Measurements from ENCODE around the gene ADGB. TPM values are rescaled to one million over a fixed set of nuclear protein-coding genes. Genes with fewer than 3 reads are reported as not detected.

The ADGB gene
- total RNA-seq, 1 donor from 2014 or later = not detected

DNA sequence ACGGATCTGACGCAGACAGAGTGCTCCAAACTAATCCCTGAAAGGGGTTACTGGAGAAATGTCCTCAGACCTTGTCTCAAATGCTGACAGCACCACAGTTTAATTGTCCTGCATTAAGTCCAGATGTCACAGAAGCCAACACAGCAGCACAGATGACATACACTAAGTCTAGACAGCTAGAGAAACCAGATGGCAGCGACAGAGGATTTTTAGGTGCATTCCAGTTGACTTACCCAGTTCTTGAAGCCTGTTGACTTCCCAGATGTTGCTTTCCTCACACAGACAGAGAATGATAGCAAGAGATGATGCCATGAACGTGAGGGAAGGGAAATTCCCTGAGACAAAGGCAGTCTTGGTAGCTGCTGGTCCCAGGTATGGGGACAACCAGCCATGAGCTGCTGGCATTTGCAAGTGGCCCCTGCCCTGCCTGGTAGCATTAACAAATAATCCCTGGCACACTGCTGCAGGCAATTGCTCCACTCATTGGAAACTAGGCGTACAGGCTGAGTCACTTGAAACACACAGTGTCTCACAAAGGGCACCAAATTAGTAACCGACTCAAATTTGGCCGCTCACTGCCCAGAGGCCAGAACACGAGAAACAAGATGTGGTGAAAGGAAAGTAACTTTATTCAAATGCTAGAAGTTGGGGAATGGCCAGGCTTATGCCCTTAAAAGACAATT lies 52.2 kb downstream of the ADGB start:
- H3K27ac Mint-ChIP-seq (ENCODE audit: unreplicated experiment) = no peak overlapping the region
- DNase-seq = no peak
- H3K36me3 Mint-ChIP-seq (ENCODE audit: unreplicated experiment) = no peaks in the 10 kb centered on the region
- H3K4me1 Mint-ChIP-seq (ENCODE audit: low read depth, unreplicated experiment) = no peaks in the 10 kb centered on the region
- no peak overlapping the region for H3K4me3 Mint-ChIP-seq (ENCODE audit: unreplicated experiment)
- TF ChIP-seq CTCF (IDR thresholded peaks at IDR 0.05; ENCODE audit: partially characterized antibody, unreplicated experiment) = no peak
- H3K9me3 Mint-ChIP-seq (ENCODE audit: unreplicated experiment) = peaks cover 4% of the 10 kb centered on the region
- no peaks in the 10 kb centered on the region for H3K27me3 Mint-ChIP-seq (ENCODE audit: unreplicated experiment)

- Mint-ChIP-seq H3K36me3 (ENCODE audit: unreplicated experiment) (no peaks in the 10 kb centered on the region), H3K27me3 (ENCODE audit: unreplicated experiment) (no peaks in the 10 kb centered on the region), H3K4me1 (ENCODE audit: low read depth, unreplicated experiment) (no peaks in the 10 kb centered on the region), H3K4me3 (ENCODE audit: unreplicated experiment) (no peak overlapping the region), H3K9me3 (ENCODE audit: unreplicated experiment) (peaks cover 4% of the 10 kb centered on the region), H3K27ac (ENCODE audit: unreplicated experiment) (no peak overlapping the region)
- no peak for DNase-seq
- no peak for TF ChIP-seq CTCF (IDR thresholded peaks at IDR 0.05; ENCODE audit: partially characterized antibody, unreplicated experiment)
Observed at GRCh38 chr6:146651482-146651863, 52.7 kb downstream of the ADGB start.

GRCh38 chr6:146657432-146657831 lies 58.7 kb downstream of the ADGB start:
- TF ChIP-seq CTCF (IDR thresholded peaks at IDR 0.05; ENCODE audit: partially characterized antibody, unreplicated experiment) = no peak
- Mint-ChIP-seq H3K27me3 (ENCODE audit: unreplicated experiment) (no peaks in the 10 kb centered on the region), H3K27ac (ENCODE audit: unreplicated experiment) (no peak overlapping the region), H3K4me1 (ENCODE audit: low read depth, unreplicated experiment) (no peaks in the 10 kb centered on the region), H3K36me3 (ENCODE audit: unreplicated experiment) (no peaks in the 10 kb centered on the region), H3K4me3 (ENCODE audit: unreplicated experiment) (no peak overlapping the region), H3K9me3 (ENCODE audit: unreplicated experiment) (peaks cover 2% of the 10 kb centered on the region)
- DNase-seq = no peak

GRCh38 chr6:146664871-146665360 lies 66.1 kb downstream of the ADGB start:
- Mint-ChIP-seq H3K4me1 (ENCODE audit: low read depth, unreplicated experiment) (peaks cover 6% of the 10 kb centered on the region), H3K27ac (ENCODE audit: unreplicated experiment) (no peak overlapping the region), H3K4me3 (ENCODE audit: unreplicated experiment) (no peak overlapping the region), H3K9me3 (ENCODE audit: unreplicated experiment) (no peaks in the 10 kb centered on the region), H3K27me3 (ENCODE audit: unreplicated experiment) (no peaks in the 10 kb centered on the region), H3K36me3 (ENCODE audit: unreplicated experiment) (no peaks in the 10 kb centered on the region)
- DNase-seq = no peak
- no peak for TF ChIP-seq CTCF (IDR thresholded peaks at IDR 0.05; ENCODE audit: partially characterized antibody, unreplicated experiment)

DNA sequence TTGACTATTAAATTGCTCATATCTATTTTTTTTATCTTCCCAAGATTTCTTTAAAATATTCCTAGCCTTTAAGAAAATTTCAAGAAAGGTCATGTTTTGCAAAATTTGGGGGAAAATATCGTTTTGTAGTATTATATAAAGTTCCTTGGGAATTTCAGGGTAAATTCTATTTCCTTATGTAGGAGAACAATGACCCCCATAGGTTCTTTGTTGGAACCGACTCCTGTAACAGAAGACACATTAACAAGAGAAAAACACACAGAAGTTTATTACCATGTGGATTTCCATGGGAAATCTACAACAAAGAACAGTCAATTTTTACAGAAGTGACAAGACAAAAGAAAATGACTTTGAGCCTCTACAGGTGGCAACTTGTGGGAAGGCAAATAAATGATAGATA lies 68.1 kb downstream of the ADGB start:
- Mint-ChIP-seq H3K27ac (ENCODE audit: unreplicated experiment) (no peak overlapping the region), H3K9me3 (ENCODE audit: unreplicated experiment) (no peaks in the 10 kb centered on the region), H3K4me3 (ENCODE audit: unreplicated experiment) (no peak overlapping the region), H3K36me3 (ENCODE audit: unreplicated experiment) (no peaks in the 10 kb centered on the region), H3K27me3 (ENCODE audit: unreplicated experiment) (no peaks in the 10 kb centered on the region), H3K4me1 (ENCODE audit: low read depth, unreplicated experiment) (peaks cover 6% of the 10 kb centered on the region)
- no peak for DNase-seq
- no peak for TF ChIP-seq CTCF (IDR thresholded peaks at IDR 0.05; ENCODE audit: partially characterized antibody, unreplicated experiment)

All from glutamatergic neuron (in vitro differentiated cells).